Astrocyte of the spinal cord (primary cell): ENCODE measurements around the gene ZCWPW1.
A peak's percentile ranks its signal among the peaks of the same experiment; 100 is the strongest.

ENCODE experiments used
- DNase-seq: peaks from one replicate; pipeline ENCODE4 v3.0.0; 2011; ENCODE audit warnings: low read depth, low spot score
- H3K4me3 ChIP-seq: 2 replicates; pipeline ENCODE4 v1.5.1; 2011; ENCODE audit warnings: low read depth, mild to moderate bottlenecking, low read length, moderate library complexity
- in situ Hi-C: cut with HindIII; loops from 2 replicates; pipeline ENCODE4 v1.10.0; 2017; ENCODE audit warnings: low sequenced_read_pairs
- TF ChIP-seq, protein P1 (sequence below): IDR thresholded peaks from 2 replicates; pipeline ENCODE4 v1.5.1; 2012; ENCODE audit warnings: low read depth, mild to moderate bottlenecking, low read length, inconsistent platforms

The ZCWPW1 gene

GRCh38 chr7:100363098-100363497 lies 65.4 kb downstream of the ZCWPW1 start:
- TF ChIP-seq, protein P1, sequence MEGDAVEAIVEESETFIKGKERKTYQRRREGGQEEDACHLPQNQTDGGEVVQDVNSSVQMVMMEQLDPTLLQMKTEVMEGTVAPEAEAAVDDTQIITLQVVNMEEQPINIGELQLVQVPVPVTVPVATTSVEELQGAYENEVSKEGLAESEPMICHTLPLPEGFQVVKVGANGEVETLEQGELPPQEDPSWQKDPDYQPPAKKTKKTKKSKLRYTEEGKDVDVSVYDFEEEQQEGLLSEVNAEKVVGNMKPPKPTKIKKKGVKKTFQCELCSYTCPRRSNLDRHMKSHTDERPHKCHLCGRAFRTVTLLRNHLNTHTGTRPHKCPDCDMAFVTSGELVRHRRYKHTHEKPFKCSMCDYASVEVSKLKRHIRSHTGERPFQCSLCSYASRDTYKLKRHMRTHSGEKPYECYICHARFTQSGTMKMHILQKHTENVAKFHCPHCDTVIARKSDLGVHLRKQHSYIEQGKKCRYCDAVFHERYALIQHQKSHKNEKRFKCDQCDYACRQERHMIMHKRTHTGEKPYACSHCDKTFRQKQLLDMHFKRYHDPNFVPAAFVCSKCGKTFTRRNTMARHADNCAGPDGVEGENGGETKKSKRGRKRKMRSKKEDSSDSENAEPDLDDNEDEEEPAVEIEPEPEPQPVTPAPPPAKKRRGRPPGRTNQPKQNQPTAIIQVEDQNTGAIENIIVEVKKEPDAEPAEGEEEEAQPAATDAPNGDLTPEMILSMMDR: no peak
- H3K4me3 ChIP-seq: no peak overlapping the region
- no peak for DNase-seq
- in situ Hi-C loops: no loop called here

DNA sequence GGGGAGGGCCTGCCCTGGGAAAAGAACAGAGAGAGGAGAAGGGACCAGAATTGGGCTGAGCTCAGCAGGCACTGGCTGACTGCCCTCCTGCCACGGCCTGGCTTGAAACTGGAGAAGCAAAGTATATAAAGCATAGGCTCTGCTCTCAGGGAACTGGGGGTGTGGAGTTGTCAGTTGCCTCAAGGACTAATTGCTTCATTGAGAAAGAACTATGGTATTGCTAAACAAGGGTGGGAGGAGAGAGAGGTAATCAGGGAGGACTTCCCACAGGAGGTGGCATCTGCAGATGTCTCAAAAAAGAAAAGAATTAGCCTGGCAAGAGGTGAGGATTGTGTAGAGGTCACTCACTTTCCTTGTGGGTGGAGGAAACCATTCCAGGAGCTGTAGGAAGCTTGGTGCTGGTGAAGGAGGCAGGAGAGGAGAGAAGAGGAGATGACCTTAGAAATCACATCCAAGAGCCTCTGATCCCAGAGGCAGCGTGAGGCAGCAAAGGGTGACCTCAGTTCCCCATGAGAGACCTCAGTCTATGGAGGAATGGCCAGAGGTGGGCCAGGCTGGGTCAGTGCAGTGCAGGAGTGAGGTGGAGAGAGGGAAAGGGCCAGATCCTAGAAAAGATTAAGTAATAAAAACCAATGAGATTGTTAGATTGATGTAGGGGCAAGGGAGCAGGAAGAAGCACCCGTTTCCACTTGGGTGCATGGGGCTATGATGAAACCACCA lies 68.2 kb downstream of the ZCWPW1 start:
- TF ChIP-seq, protein P1: no peak
- no peak for DNase-seq
- H3K4me3 ChIP-seq: no peak overlapping the region
- in situ Hi-C loops: no loop called here

GRCh38 chr7:100358857-100359212 lies 69.7 kb downstream of the ZCWPW1 start:
- in situ Hi-C loops: no loop called here
- TF ChIP-seq, protein P1: no peak
- no peak for DNase-seq
- H3K4me3 ChIP-seq: no peak overlapping the region

DNA sequence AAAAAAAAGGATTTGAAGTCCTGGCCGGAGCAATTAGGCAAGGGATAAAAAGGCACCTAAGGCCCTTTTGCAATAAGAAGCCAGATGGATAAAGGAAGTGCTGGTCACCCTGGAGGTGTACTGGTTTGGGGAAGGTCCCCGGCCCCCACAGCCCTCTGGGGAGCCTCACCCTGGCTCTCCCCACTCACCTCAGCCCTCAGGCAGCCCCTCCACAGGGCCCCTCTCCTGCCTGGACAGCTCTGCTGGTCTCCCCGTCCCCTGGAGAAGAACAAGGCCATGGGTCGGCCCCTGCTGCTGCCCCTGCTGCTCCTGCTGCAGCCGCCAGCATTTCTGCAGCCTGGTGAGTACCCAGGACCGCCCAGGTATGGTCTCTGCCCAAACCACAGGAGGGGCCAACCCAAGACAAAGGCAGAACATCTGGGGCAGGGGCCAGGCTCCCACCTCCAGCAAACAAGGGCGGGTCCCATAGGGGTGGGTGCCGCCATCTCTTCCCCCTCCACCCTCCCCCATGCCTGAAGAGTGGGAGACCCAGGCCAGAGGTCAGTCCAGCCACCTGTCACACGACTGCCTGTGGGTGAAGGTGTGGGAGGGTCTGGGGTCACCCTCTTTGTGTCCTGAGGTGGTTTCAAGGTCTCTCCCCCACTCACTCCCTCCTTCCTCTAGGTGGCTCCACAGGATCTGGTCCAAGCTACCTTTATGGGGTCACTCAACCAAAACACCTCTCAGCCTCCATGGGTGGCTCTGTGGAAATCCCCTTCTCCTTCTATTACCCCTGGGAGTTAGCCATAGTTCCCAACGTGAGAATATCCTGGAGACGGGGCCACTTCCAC lies 70.3 kb downstream of the ZCWPW1 start, which contains the start of gene PILRB:
Gene PILRB (plus strand): TSS at position 91 of the 830 bp plus-strand sequence. CDS start 186 bp downstream, at position 277.
- in situ Hi-C loops: no loop called here
- no peak for DNase-seq
- TF ChIP-seq, protein P1: peak; percentile 28
- H3K4me3 ChIP-seq: no peak within 1 kb of the TSS

- DNase-seq: no peak
- TF ChIP-seq, protein P1: no peak
- in situ Hi-C loops: no loop called here
- no peak overlapping the region for H3K4me3 ChIP-seq
Measured at GRCh38 chr7:100357131-100357561, 71.4 kb downstream of the ZCWPW1 start.

DNA sequence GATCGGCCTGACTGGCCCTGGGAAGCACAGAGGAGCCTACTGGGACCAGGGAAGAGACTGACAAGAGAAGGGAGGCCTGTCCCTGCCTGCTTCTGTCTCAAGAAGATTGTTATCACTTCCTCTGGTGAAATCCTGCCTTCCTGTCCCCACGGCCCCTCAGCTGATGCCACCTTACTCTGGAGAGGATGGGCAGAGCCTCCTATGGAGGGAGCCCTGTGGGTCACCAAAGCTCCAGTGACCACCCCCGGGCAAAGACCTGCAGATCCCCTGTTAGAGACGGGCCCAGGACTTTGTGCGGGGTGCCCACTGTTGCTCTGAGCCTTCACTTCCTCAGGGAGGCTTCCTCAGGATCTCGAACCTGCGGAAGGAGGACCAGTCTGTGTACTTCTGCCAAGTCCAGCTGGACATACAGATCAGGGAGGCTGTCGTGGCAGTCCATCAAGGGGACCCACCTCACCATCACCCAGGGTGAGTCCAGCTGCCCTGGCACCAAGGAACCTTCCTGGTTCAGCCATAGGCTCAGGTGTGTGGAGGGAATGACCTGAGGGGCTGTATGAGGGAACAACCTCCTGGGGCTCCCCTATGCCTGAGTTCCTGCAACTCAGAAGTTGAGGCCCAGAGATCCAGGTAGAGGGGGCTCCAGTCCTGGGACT lies 72.0 kb downstream of the ZCWPW1 start:
- TF ChIP-seq, protein P1: no peak
- H3K4me3 ChIP-seq: no peak overlapping the region
- no peak for DNase-seq
- in situ Hi-C loops: no loop called here
